Measurements from ENCODE around the gene TNFRSF11A.

Gene TNFRSF11A

GRCh38 chr18:62331581-62332356, 6.7 kb downstream of the TNFRSF11A start:
- Histone ChIP-seq H3K4me3 (replicated peaks; ENCODE audit: low read depth, low read length) (no peak overlapping the region), H3K27me3 (replicated peaks; ENCODE audit: control insufficient read depth, insufficient read depth, low read length) (no peaks in the 10 kb centered on the region), H3K36me3 (ENCODE audit: control insufficient read depth, insufficient read depth, low read length) (no peaks in the 10 kb centered on the region)
- TF ChIP-seq, protein P1, sequence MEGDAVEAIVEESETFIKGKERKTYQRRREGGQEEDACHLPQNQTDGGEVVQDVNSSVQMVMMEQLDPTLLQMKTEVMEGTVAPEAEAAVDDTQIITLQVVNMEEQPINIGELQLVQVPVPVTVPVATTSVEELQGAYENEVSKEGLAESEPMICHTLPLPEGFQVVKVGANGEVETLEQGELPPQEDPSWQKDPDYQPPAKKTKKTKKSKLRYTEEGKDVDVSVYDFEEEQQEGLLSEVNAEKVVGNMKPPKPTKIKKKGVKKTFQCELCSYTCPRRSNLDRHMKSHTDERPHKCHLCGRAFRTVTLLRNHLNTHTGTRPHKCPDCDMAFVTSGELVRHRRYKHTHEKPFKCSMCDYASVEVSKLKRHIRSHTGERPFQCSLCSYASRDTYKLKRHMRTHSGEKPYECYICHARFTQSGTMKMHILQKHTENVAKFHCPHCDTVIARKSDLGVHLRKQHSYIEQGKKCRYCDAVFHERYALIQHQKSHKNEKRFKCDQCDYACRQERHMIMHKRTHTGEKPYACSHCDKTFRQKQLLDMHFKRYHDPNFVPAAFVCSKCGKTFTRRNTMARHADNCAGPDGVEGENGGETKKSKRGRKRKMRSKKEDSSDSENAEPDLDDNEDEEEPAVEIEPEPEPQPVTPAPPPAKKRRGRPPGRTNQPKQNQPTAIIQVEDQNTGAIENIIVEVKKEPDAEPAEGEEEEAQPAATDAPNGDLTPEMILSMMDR (IDR thresholded peaks at IDR 0.05; ENCODE audit: insufficient read depth, low read length, poor library complexity, severe bottlenecking): no peak
- DNase-seq (ENCODE audit: extremely low read depth, insufficient read length): no peak

DNA sequence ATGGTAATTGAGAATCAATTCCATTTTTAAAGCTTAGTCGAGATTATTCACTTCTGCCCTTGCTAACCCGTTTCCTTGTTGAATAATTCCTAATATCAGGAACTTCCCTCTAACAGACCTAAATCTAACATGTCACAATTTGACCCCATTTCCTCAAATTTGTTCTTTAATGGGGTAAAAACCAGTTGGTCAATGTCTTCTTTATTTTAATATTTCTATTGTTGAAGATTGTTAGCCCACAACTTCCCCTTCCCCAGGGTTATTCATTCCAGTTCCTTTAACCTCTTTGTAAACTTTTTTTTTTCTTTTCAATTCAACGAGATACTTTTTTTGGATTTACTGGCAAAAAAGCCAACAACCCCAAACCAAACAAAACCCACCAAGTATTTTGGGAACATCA, 7.3 kb downstream of the TNFRSF11A start:
- no peaks in the 10 kb centered on the region; the same call in 1 of the 2 replicates for H3K27me3 ChIP-seq (replicated peaks; ENCODE audit: control insufficient read depth, insufficient read depth, low read length)

DNA sequence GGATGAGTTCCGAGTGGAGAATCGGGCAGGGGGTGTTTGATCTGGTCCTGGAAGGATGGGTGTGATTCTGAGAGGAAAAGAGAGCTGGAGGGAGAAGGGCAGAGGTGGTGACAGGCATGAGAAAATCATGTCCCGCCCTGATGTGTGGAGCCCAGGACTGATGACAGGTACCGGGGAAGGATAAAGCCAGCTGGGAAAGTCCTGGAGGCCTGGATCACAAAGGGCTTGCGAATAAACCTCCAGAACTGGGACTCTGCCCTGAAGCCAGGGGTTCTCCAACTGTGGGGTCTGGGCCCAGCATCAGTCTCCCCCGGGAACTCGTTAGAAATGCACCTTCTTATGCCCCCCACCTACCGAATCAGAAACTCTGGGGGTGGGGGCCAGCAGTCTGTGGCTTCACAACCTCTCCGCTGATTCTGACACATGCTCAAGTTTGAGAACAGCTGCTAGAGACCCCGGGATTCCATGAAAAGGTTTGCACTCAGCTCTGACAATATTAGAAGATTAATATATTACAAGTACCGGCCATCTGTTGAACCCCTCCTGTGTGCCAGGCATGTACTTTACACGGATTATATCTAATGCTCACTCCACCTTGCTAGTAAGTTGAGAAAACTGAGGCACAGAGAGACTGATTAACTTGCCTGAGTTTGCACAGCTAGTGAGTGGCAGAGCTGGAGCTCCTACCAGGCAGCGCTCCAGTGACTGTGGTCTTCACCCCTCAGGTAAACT, 8.0 kb downstream of the TNFRSF11A start:
- no peak for DNase-seq (ENCODE audit: extremely low read depth, insufficient read length)
- Histone ChIP-seq H3K27me3 (replicated peaks; ENCODE audit: control insufficient read depth, insufficient read depth, low read length) (no peaks in the 10 kb centered on the region; the same call in 1 of the 2 replicates), H3K4me3 (replicated peaks; ENCODE audit: low read depth, low read length) (no peak overlapping the region), H3K36me3 (ENCODE audit: control insufficient read depth, insufficient read depth, low read length) (no peaks in the 10 kb centered on the region)
- TF ChIP-seq, protein P1 (IDR thresholded peaks at IDR 0.05; ENCODE audit: insufficient read depth, low read length, poor library complexity, severe bottlenecking): no peak

More for the DNA sequence above, 7.3 kb downstream of the TNFRSF11A start:
- TF ChIP-seq, protein P1 (IDR thresholded peaks at IDR 0.05; ENCODE audit: insufficient read depth, low read length, poor library complexity, severe bottlenecking): no peak
- H3K4me3 ChIP-seq (replicated peaks; ENCODE audit: low read depth, low read length): no peak overlapping the region
- DNase-seq (ENCODE audit: extremely low read depth, insufficient read length): no peak
- no peaks in the 10 kb centered on the region for H3K36me3 ChIP-seq (ENCODE audit: control insufficient read depth, insufficient read depth, low read length)

DNA sequence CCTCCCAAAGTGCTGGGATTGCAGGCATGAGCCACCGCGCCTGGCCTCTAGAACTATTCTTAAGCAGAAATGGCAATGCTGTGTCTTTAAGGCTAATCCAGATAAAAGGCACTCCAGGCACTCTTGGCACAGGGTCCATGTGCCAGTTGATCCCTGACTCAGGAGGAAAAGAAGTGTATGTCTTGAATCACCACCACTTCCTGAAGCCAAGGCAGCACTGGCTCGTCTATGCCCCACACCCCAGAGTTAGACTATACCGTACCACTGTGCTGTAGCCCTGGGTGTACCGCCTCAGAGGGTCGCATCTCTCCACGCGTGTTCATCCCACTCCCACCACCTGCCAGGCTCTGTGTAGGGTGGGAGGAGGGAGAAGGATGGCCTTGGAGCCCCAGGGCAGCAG, 9.0 kb downstream of the TNFRSF11A start:
- no peak overlapping the region for H3K4me3 ChIP-seq (replicated peaks; ENCODE audit: low read depth, low read length)
- H3K27me3 ChIP-seq (replicated peaks; ENCODE audit: control insufficient read depth, insufficient read depth, low read length): no peaks in the 10 kb centered on the region; the same call in 1 of the 2 replicates
- no peak for DNase-seq (ENCODE audit: extremely low read depth, insufficient read length)
- no peaks in the 10 kb centered on the region for H3K36me3 ChIP-seq (ENCODE audit: control insufficient read depth, insufficient read depth, low read length)
- TF ChIP-seq, protein P1 (IDR thresholded peaks at IDR 0.05; ENCODE audit: insufficient read depth, low read length, poor library complexity, severe bottlenecking): no peak

- Histone ChIP-seq H3K36me3 (ENCODE audit: control insufficient read depth, insufficient read depth, low read length) (no peaks in the 10 kb centered on the region), H3K27me3 (replicated peaks; ENCODE audit: control insufficient read depth, insufficient read depth, low read length) (no peaks in the 10 kb centered on the region; the same call in 1 of the 2 replicates), H3K4me3 (replicated peaks; ENCODE audit: low read depth, low read length) (no peak overlapping the region)
- TF ChIP-seq, protein P1 (IDR thresholded peaks at IDR 0.05; ENCODE audit: insufficient read depth, low read length, poor library complexity, severe bottlenecking): no peak
- DNase-seq (ENCODE audit: extremely low read depth, insufficient read length): no peak
Observed at GRCh38 chr18:62335494-62335893, 10.4 kb downstream of the TNFRSF11A start.

Measured in GM06990 (cell line).